C4-2B (cell line): ENCODE data around the gene RHOG.

Experiments used
- H3K27ac ChIP-seq: fragments of 450-650 bp; 2 replicates; pipeline ENCODE4 v1.5.1; 2017
- CTCF ChIP-seq: fragments of 450-650 bp; conservative IDR thresholded peaks from 2 replicates; pipeline ENCODE4 v1.5.1; 2017; ENCODE audit warnings: mild to moderate bottlenecking
- ZFX ChIP-seq: fragments of 450-650 bp; IDR thresholded peaks from 2 replicates; pipeline ENCODE4 v1.6.1; 2017

The RHOG gene

GRCh38 chr11:3781423-3781822 lies 59.3 kb downstream of the RHOG start:
- H3K27ac ChIP-seq, result no peak overlapping the region
- TF ChIP-seq ZFX, result no peak
- no peak for TF ChIP-seq CTCF
